GM12801 (cell line): ENCODE results near the gene PARL.

ENCODE experiments used
- CTCF ChIP-seq: IDR thresholded peaks from one replicate; pipeline ENCODE4 v1.5.1; 2011; ENCODE audit warnings: control low read depth; ENCODE audit not compliant: insufficient read length; ENCODE audit errors: extremely low read depth

Gene PARL

GRCh38 chr3:183799461-183799860 lies 85.2 kb downstream of the PARL start:
- TF ChIP-seq CTCF = no peak

- TF ChIP-seq CTCF = no peak
Measured at GRCh38 chr3:183797996-183798395, 86.7 kb downstream of the PARL start.

GRCh38 chr3:183796372-183796771 lies 88.3 kb downstream of the PARL start:
- TF ChIP-seq CTCF = no peak

GRCh38 chr3:183794452-183794851 lies 90.2 kb downstream of the PARL start:
- no peak for TF ChIP-seq CTCF

- TF ChIP-seq CTCF = no peak
Measured at GRCh38 chr3:183792976-183793375, 91.7 kb downstream of the PARL start.

GRCh38 chr3:183790700-183791099 lies 94.0 kb downstream of the PARL start:
- no peak for TF ChIP-seq CTCF

- no peak for TF ChIP-seq CTCF
Measured at GRCh38 chr3:183789826-183790225, 94.9 kb downstream of the PARL start.
